Measurements from ENCODE around the gene STARD5. TPM values are rescaled to one million over a fixed set of nuclear protein-coding genes. Genes with fewer than 3 reads are reported as not detected.
A peak's percentile ranks its signal among the peaks of the same experiment; 100 is the strongest.

STARD5 gene
- total RNA-seq, 1 donor from 2014 or later, result 5.3 TPM

- H3K27me3 Mint-ChIP-seq (ENCODE audit: low read depth), result no peaks in the 10 kb centered on the region
- peaks cover 35% of the 10 kb centered on the region for H3K4me1 Mint-ChIP-seq (ENCODE audit: low read depth)
- H3K36me3 Mint-ChIP-seq (ENCODE audit: low read depth), result peaks cover 2% of the 10 kb centered on the region
- no peak for TF ChIP-seq CTCF (IDR thresholded peaks at IDR 0.05)
- DNase-seq (ENCODE audit: low spot score), result no peak
- peak overlapping the region; percentile 96 for H3K27ac Mint-ChIP-seq (ENCODE audit: unreplicated experiment)
- no peaks in the 10 kb centered on the region for H3K9me3 Mint-ChIP-seq (ENCODE audit: low read depth)
- no peak overlapping the region for H3K4me3 Mint-ChIP-seq (ENCODE audit: unreplicated experiment)
Measured at GRCh38 chr15:81337713-81338157, 13.8 kb upstream of the STARD5 start.

- H3K4me1 Mint-ChIP-seq (ENCODE audit: low read depth), result peaks cover 35% of the 10 kb centered on the region
- H3K4me3 Mint-ChIP-seq (ENCODE audit: unreplicated experiment), result no peak overlapping the region
- no peak for DNase-seq (ENCODE audit: low spot score)
- no peak for TF ChIP-seq CTCF (IDR thresholded peaks at IDR 0.05)
- no peaks in the 10 kb centered on the region for H3K9me3 Mint-ChIP-seq (ENCODE audit: low read depth)
- no peaks in the 10 kb centered on the region for H3K27me3 Mint-ChIP-seq (ENCODE audit: low read depth)
- H3K27ac Mint-ChIP-seq (ENCODE audit: unreplicated experiment), result peak overlapping the region; percentile 22
- H3K36me3 Mint-ChIP-seq (ENCODE audit: low read depth), result peaks cover 2% of the 10 kb centered on the region
Measured at GRCh38 chr15:81337241-81337640, 13.3 kb upstream of the STARD5 start.

GRCh38 chr15:81336568-81336967 lies 12.6 kb upstream of the STARD5 start:
- Mint-ChIP-seq H3K4me3 (ENCODE audit: unreplicated experiment) (no peak overlapping the region), H3K4me1 (ENCODE audit: low read depth) (peaks cover 39% of the 10 kb centered on the region), H3K27ac (ENCODE audit: unreplicated experiment) (no peak overlapping the region), H3K9me3 (ENCODE audit: low read depth) (no peaks in the 10 kb centered on the region), H3K27me3 (ENCODE audit: low read depth) (no peaks in the 10 kb centered on the region), H3K36me3 (ENCODE audit: low read depth) (peaks cover 2% of the 10 kb centered on the region)
- peak; percentile 72 for TF ChIP-seq CTCF (IDR thresholded peaks at IDR 0.05)
- no peak for DNase-seq (ENCODE audit: low spot score)

GRCh38 chr15:81335631-81336030 lies 11.7 kb upstream of the STARD5 start:
- TF ChIP-seq CTCF (IDR thresholded peaks at IDR 0.05), result no peak
- Mint-ChIP-seq H3K27ac (ENCODE audit: unreplicated experiment) (no peak overlapping the region), H3K4me3 (ENCODE audit: unreplicated experiment) (no peak overlapping the region), H3K36me3 (ENCODE audit: low read depth) (peaks cover 2% of the 10 kb centered on the region), H3K27me3 (ENCODE audit: low read depth) (no peaks in the 10 kb centered on the region), H3K4me1 (ENCODE audit: low read depth) (peaks cover 49% of the 10 kb centered on the region), H3K9me3 (ENCODE audit: low read depth) (no peaks in the 10 kb centered on the region)
- no peak for DNase-seq (ENCODE audit: low spot score)

GRCh38 chr15:81334768-81335435 lies 11.0 kb upstream of the STARD5 start:
- DNase-seq (ENCODE audit: low spot score), result no peak
- Mint-ChIP-seq H3K4me1 (ENCODE audit: low read depth) (peaks cover 51% of the 10 kb centered on the region), H3K27ac (ENCODE audit: unreplicated experiment) (no peak overlapping the region), H3K36me3 (ENCODE audit: low read depth) (peaks cover 2% of the 10 kb centered on the region), H3K27me3 (ENCODE audit: low read depth) (no peaks in the 10 kb centered on the region), H3K9me3 (ENCODE audit: low read depth) (no peaks in the 10 kb centered on the region), H3K4me3 (ENCODE audit: unreplicated experiment) (no peak overlapping the region)
- no peak for TF ChIP-seq CTCF (IDR thresholded peaks at IDR 0.05)

Measured in chondrocyte (in vitro differentiated cells).